HG03520 (cell line): ENCODE results near the gene GNA12.
A peak's percentile ranks its signal among the peaks of the same experiment; 100 is the strongest.
"Not testable (repeated sequence)": the region's sequence is repeated elsewhere in the genome, so short reads cannot be mapped to it uniquely, and the experiment has no call there.

Experiments
- ATAC-seq: cut with Tn5 transposase; IDR thresholded peaks from one replicate; pipeline ENCODE4 v1.9.1; 2021; ENCODE audit warnings: mild to moderate bottlenecking, moderate library complexity; ENCODE audit not compliant: unreplicated experiment

Gene GNA12

GRCh38 chr7:2701832-2702593 lies 142.1 kb downstream of the GNA12 start:
- ATAC-seq: no peak

GRCh38 chr7:2701424-2701823 lies 142.7 kb downstream of the GNA12 start:
- ATAC-seq: no peak

- no peak for ATAC-seq
Observed at GRCh38 chr7:2700141-2700850, 143.8 kb downstream of the GNA12 start.

- no peak for ATAC-seq
Observed at GRCh38 chr7:2699289-2699620, 144.9 kb downstream of the GNA12 start.

GRCh38 chr7:2698581-2699288 lies 145.4 kb downstream of the GNA12 start:
- ATAC-seq: peak; percentile 92

- not testable (repeated sequence) for ATAC-seq
Observed at GRCh38 chr7:2694122-2694436, 150.0 kb downstream of the GNA12 start.

GRCh38 chr7:2693420-2694121 lies 150.5 kb downstream of the GNA12 start:
- ATAC-seq: not testable (repeated sequence)

GRCh38 chr7:2692543-2692942 lies 151.6 kb downstream of the GNA12 start:
- ATAC-seq: no peak

- ATAC-seq: not testable (repeated sequence)
Observed at GRCh38 chr7:2691932-2692439, 152.1 kb downstream of the GNA12 start.

GRCh38 chr7:2691011-2691707 lies 152.9 kb downstream of the GNA12 start:
- no peak for ATAC-seq

GRCh38 chr7:2689951-2690705 lies 154.0 kb downstream of the GNA12 start:
- no peak for ATAC-seq

GRCh38 chr7:2689343-2689847 lies 154.7 kb downstream of the GNA12 start:
- peak; percentile 10 for ATAC-seq

GRCh38 chr7:2688409-2689342 lies 155.4 kb downstream of the GNA12 start:
- ATAC-seq: peak; percentile 72

GRCh38 chr7:2687881-2688318 lies 156.2 kb downstream of the GNA12 start, which contains the start of gene AMZ1:
Gene AMZ1 (plus strand): TSS chr7:2688202. CDS start chr7:2700452, 12,250 bp downstream.
- ATAC-seq: no peak

GRCh38 chr7:2687338-2687869 lies 156.7 kb downstream of the GNA12 start:
- no peak for ATAC-seq

GRCh38 chr7:2686101-2686500 lies 158.0 kb downstream of the GNA12 start:
- no peak for ATAC-seq

- ATAC-seq: no peak
Observed at GRCh38 chr7:2684501-2684900, 159.6 kb downstream of the GNA12 start.
